IMR-90 (cell line): ENCODE measurements around the gene LILRA6. TPM values are rescaled to one million over a fixed set of nuclear protein-coding genes. Genes with fewer than 3 reads are reported as not detected.

ENCODE experiments used
- ATAC-seq: fragments of 200-7000 bp; cut with Tn5 transposase; 2 replicates; pipeline ENCODE4 v1.9.1; 2020; ENCODE audit warnings: low read depth, mild to moderate bottlenecking, moderate library complexity
- BruUV-seq: library from RNA; stranded (reverse); fragments of 400-500 nt; replicated peaks from 2 replicates; lab custom pipeline; 2021; lab: Mats Ljungman, UMichigan
- CTCF ChIA-PET: fragments of 300-600 bp; formaldehyde crosslinking; extraction: SDS; loops from one replicate; lab custom pipeline; 2021; ENCODE audit warnings: antibody characterized with exemption; lab: Yijun Ruan, JAX
- POLR2A ChIA-PET: fragments of 300-600 bp; sonication (Branson Sonifier 250); formaldehyde crosslinking; loops from one replicate; lab custom pipeline; 2022; ENCODE audit warnings: antibody characterized with exemption; ENCODE audit not compliant: unreplicated experiment; lab: Charles Lee
- DNase-seq: peaks from one replicate; pipeline ENCODE4 v3.0.0; 2013
- H2AFZ ChIP-seq: replicated peaks from 2 replicates; pipeline ENCODE3; 2013; ENCODE audit warnings: low read length, mild to moderate bottlenecking; ENCODE audit not compliant: poor library complexity
- H2AK5ac ChIP-seq: 2 replicates; pipeline ENCODE4 v1.6.1; 2013; ENCODE audit warnings: low read depth, low read length, inconsistent platforms
- H2AK9ac ChIP-seq: replicated peaks from 2 replicates; pipeline ENCODE3; 2013; ENCODE audit warnings: mild to moderate bottlenecking, low read depth, low read length, moderate library complexity; ENCODE audit not compliant: poor library complexity
- H2BK120ac ChIP-seq: 2 replicates; pipeline ENCODE4 v1.6.1; 2013; ENCODE audit warnings: low read depth, low read length, inconsistent platforms
- H2BK15ac ChIP-seq: 3 replicates; pipeline ENCODE4 v1.6.1; 2013; ENCODE audit warnings: low read depth, low read length, inconsistent platforms
- H2BK20ac ChIP-seq: 2 replicates; pipeline ENCODE4 v1.6.1; 2013; ENCODE audit warnings: low read depth, mild to moderate bottlenecking, inconsistent platforms, low read length, moderate library complexity
- H2BK5ac ChIP-seq: 2 replicates; pipeline ENCODE4 v1.6.1; 2013; ENCODE audit warnings: mild to moderate bottlenecking, low read depth, low read length, inconsistent platforms; ENCODE audit not compliant: poor library complexity, severe bottlenecking
- H3K14ac ChIP-seq: replicated peaks from 2 replicates; pipeline ENCODE4 v1.6.1; 2013; ENCODE audit warnings: low read depth, low read length, inconsistent platforms
- H3K18ac ChIP-seq: 2 replicates; pipeline ENCODE4 v1.6.1; 2013; ENCODE audit warnings: low read depth, low read length, control low read depth
- H3K23ac ChIP-seq: 2 replicates; pipeline ENCODE4 v1.6.1; 2013; ENCODE audit warnings: low read depth, low read length, inconsistent platforms
- H3K27ac ChIP-seq: 2 replicates; pipeline ENCODE4 v1.5.1; 2013; ENCODE audit warnings: mild to moderate bottlenecking, control low read depth, low read length; ENCODE audit not compliant: insufficient read depth
- H3K27me3 ChIP-seq: 2 replicates; pipeline ENCODE4 v1.6.1; 2013; ENCODE audit warnings: low read length; ENCODE audit not compliant: control insufficient read depth, insufficient read depth
- H3K36me3 ChIP-seq: 2 replicates; pipeline ENCODE4 v1.6.1; 2013; ENCODE audit warnings: low read length, mixed read lengths; ENCODE audit not compliant: control insufficient read depth, insufficient read depth
- H3K4ac ChIP-seq: 2 replicates; pipeline ENCODE4 v1.6.1; 2013; ENCODE audit warnings: low read depth, low read length, inconsistent platforms
- H3K4me1 ChIP-seq: 2 replicates; pipeline ENCODE4 v1.6.1; 2013; ENCODE audit warnings: low read length, mixed read lengths; ENCODE audit not compliant: control insufficient read depth, insufficient read depth
- H3K4me2 ChIP-seq: 2 replicates; pipeline ENCODE4 v1.6.1; 2013; ENCODE audit warnings: low read depth, mild to moderate bottlenecking, control low read depth, low read length, moderate library complexity
- H3K4me3 ChIP-seq: 2 replicates; pipeline ENCODE4 v1.5.1; 2013; ENCODE audit warnings: low read depth, mild to moderate bottlenecking, control low read depth, low read length, moderate library complexity; ENCODE audit not compliant: insufficient read depth
- H3K56ac ChIP-seq: 2 replicates; pipeline ENCODE4 v1.6.1; 2013; ENCODE audit warnings: low read length, inconsistent platforms; ENCODE audit not compliant: insufficient read depth; ENCODE audit errors: extremely low read depth
- H3K79me1 ChIP-seq, 2 experiments: 2 replicates each; pipeline ENCODE4 v1.6.1; 2013; ENCODE audit warnings: low read length in 2 of 2, inconsistent platforms in 1 of 2, low read depth in 1 of 2
- H3K9ac ChIP-seq: 2 replicates; pipeline ENCODE4 v1.6.1; 2013; ENCODE audit warnings: low read depth, low read length, control low read depth
- H3K9me1 ChIP-seq: 2 replicates; pipeline ENCODE4 v1.6.1; 2013; ENCODE audit warnings: low read length, inconsistent platforms; ENCODE audit not compliant: insufficient read depth
- H3K9me3 ChIP-seq: 2 replicates; pipeline ENCODE4 v1.6.1; 2013; ENCODE audit warnings: low read length; ENCODE audit not compliant: control insufficient read depth, insufficient read depth
- H4K20me1 ChIP-seq: 2 replicates; pipeline ENCODE4 v1.6.1; 2013; ENCODE audit warnings: low read length, inconsistent platforms; ENCODE audit not compliant: insufficient read depth
- H4K5ac ChIP-seq: 2 replicates; pipeline ENCODE4 v1.6.1; 2013; ENCODE audit warnings: mild to moderate bottlenecking, low read depth, low read length, control low read depth
- H4K8ac ChIP-seq, 2 experiments: 2 replicates each; pipeline ENCODE4 v1.6.1; 2013; ENCODE audit warnings: low read depth in 2 of 2, low read length in 2 of 2, control low read depth in 1 of 2, inconsistent platforms in 1 of 2
- H4K91ac ChIP-seq: 2 replicates; pipeline ENCODE4 v1.6.1; 2013; ENCODE audit warnings: low read depth, low read length, inconsistent platforms; ENCODE audit not compliant: insufficient read depth
- BHLHE40 ChIP-seq: fragments of 150-350 bp; IDR thresholded peaks from 2 replicates; pipeline ENCODE4 v1.6.1; 2016; ENCODE audit warnings: mild to moderate bottlenecking, low read depth, low read length
- CEBPB ChIP-seq: IDR thresholded peaks from 2 replicates; pipeline ENCODE4 v1.6.1; 2012; ENCODE audit warnings: low read depth, low read length, improper control_type of control experiment
- CHD1 ChIP-seq: IDR thresholded peaks from 2 replicates; pipeline ENCODE4 v1.6.1; 2012; ENCODE audit warnings: low read depth, low read length, improper control_type of control experiment
- ELK1 ChIP-seq: fragments of 150-350 bp; IDR thresholded peaks from 2 replicates; pipeline ENCODE4 v1.6.1; 2016; ENCODE audit warnings: low read depth, mild to moderate bottlenecking, low read length, moderate library complexity, borderline replicate concordance
- FOS ChIP-seq: fragments of 150-350 bp; IDR thresholded peaks from 2 replicates; pipeline ENCODE4 v1.6.1; 2016; ENCODE audit warnings: low read depth, low read length
- MAFK ChIP-seq: IDR thresholded peaks from 2 replicates; pipeline ENCODE4 v1.6.1; 2012; ENCODE audit warnings: low read depth, low read length, improper control_type of control experiment
- MAZ ChIP-seq: IDR thresholded peaks from 2 replicates; pipeline ENCODE4 v1.6.1; 2012; ENCODE audit warnings: low read depth, mild to moderate bottlenecking, low read length, improper control_type of control experiment, moderate library complexity, borderline replicate concordance
- MXI1 ChIP-seq: IDR thresholded peaks from 2 replicates; pipeline ENCODE4 v1.6.1; 2012; ENCODE audit warnings: low read depth, mild to moderate bottlenecking, low read length, moderate library complexity, borderline replicate concordance
- NFE2L2 ChIP-seq: fragments of 150-350 bp; IDR thresholded peaks from 2 replicates; pipeline ENCODE4 v1.6.1; 2016; ENCODE audit warnings: low read depth, mild to moderate bottlenecking, low read length
- POLR2A ChIP-seq: IDR thresholded peaks from 2 replicates; pipeline ENCODE4 v1.6.1; 2012; ENCODE audit warnings: mild to moderate bottlenecking, low read depth, low read length
- RAD21 ChIP-seq: IDR thresholded peaks from 2 replicates; pipeline ENCODE4 v1.6.1; 2012; ENCODE audit warnings: low read length, improper control_type of control experiment
- RCOR1 ChIP-seq: IDR thresholded peaks from 2 replicates; pipeline ENCODE4 v1.6.1; 2012; ENCODE audit warnings: mild to moderate bottlenecking, low read length, improper control_type of control experiment; ENCODE audit not compliant: insufficient replicate concordance
- SMC3 ChIP-seq: fragments of 150-350 bp; IDR thresholded peaks from 2 replicates; pipeline ENCODE4 v1.6.1; 2016; ENCODE audit warnings: low read depth, mild to moderate bottlenecking, antibody characterized with exemption, low read length, moderate library complexity
- USF2 ChIP-seq: fragments of 150-350 bp; IDR thresholded peaks from 2 replicates; pipeline ENCODE4 v1.6.1; 2017; ENCODE audit warnings: mild to moderate bottlenecking, antibody characterized with exemption, low read length, low read depth
- WGBS, 2 experiments: methylation state at CpG; one replicate each; pipeline versions ENCODE4 v1.1.5 to v1.1.7; 2013; ENCODE audit warnings: missing lambda C conversion rate in 2 of 2; ENCODE audit not compliant: insufficient read length in 1 of 2; ENCODE audit errors: extremely low coverage in 2 of 2; 5-methylcytosine and 5-hydroxymethylcytosine counted together
- dilution Hi-C: fragments of 300-500 bp; cut with HindIII; formaldehyde crosslinking; loops from one replicate; pipeline ENCODE4 v1.14.3; 2018; ENCODE audit warnings: low sequenced_read_pairs; ENCODE audit not compliant: unreplicated experiment
- in situ Hi-C: fragments of 300-500 bp; cut with MboI; formaldehyde crosslinking; loops from 3 replicates; pipeline ENCODE4 v1.14.3; 2019; ENCODE audit warnings: low sequenced_read_pairs, inconsistent platforms, mixed read lengths
- intact Hi-C: fragments of 100-400 bp; cut with micrococcal nuclease; formaldehyde crosslinking; loops from 2 replicates; pipeline ENCODE4 v1.10.0; 2022
- polyA plus RNA-seq, 3 experiments: library from polyadenylated mRNA; depleted of rRNA; stranded (reverse); fragments of >200 nt; gene quantifications; 2 replicates each; pipeline ENCODE4 v1.2.3, GENCODE V29; 2012; ENCODE audit warnings: low replicate concordance in 1 of 3
- total RNA-seq: library from RNA; depleted of rRNA; stranded (reverse); fragments of >200 nt; gene quantifications from 2 replicates; pipeline ENCODE4 v1.2.3, GENCODE V29; 2012

Gene LILRA6
- total and polyA plus RNA-seq, 2 of the 4 experiments (the other 2 are of a cell fraction), result not detected

- no CpG with 5 or more reads among the region's 3 CpGs for WGBS, 2 experiments
- no peak overlapping the region for H4K91ac ChIP-seq
- H3K79me1 ChIP-seq, result no peaks in the 10 kb centered on the region
- no peak overlapping the region for H2AK9ac ChIP-seq
- H3K9me1 ChIP-seq, result no peaks in the 10 kb centered on the region
- dilution Hi-C loops, result no loop called here
- no peaks in the 10 kb centered on the region for H3K9me3 ChIP-seq
- H3K36me3 ChIP-seq, result no peaks in the 10 kb centered on the region
- no peak overlapping the region for H3K14ac ChIP-seq
- BruUV-seq, result no TSS peak
- ATAC-seq (no peak), DNase-seq (no peak)
- H2BK20ac ChIP-seq, result no peak overlapping the region
- no peak overlapping the region for H2BK5ac ChIP-seq
- no peak overlapping the region for H2BK120ac ChIP-seq
- TF ChIP-seq MAFK (no peak), USF2 (no peak), CHD1 (no peak), BHLHE40 (no peak), FOS (no peak), MAZ (no peak), RCOR1 (no peak), SMC3 (no peak), RAD21 (no peak), MXI1 (no peak), CEBPB (no peak), ELK1 (no peak), POLR2A (no peak), NFE2L2 (no peak)
- no peak overlapping the region for H3K56ac ChIP-seq
- H3K23ac ChIP-seq, result no peak overlapping the region
- H2AFZ ChIP-seq, result no peak overlapping the region
- no peak overlapping the region for H3K4ac ChIP-seq
- no peak overlapping the region for H2AK5ac ChIP-seq
- CTCF ChIA-PET, result no interaction called here
- no peak overlapping the region for H4K8ac ChIP-seq
- no peaks in the 10 kb centered on the region for H4K20me1 ChIP-seq
- H3K18ac ChIP-seq, result no peak overlapping the region
- in situ Hi-C loops, result no loop called here
- intact Hi-C loops, result no loop called here
- no peak overlapping the region for H2BK15ac ChIP-seq
- H4K5ac ChIP-seq, result no peak overlapping the region
- H3K4me2 ChIP-seq, result no peak overlapping the region
- POLR2A ChIA-PET, result no interaction called here
- no peak overlapping the region for H3K4me3 ChIP-seq
- H3K27me3 ChIP-seq, result no peaks in the 10 kb centered on the region; the same call in 1 of the 2 replicates
- H3K9ac ChIP-seq, result no peak overlapping the region
- no peak overlapping the region for H3K27ac ChIP-seq
- no peaks in the 10 kb centered on the region for H3K4me1 ChIP-seq
Observed at GRCh38 chr19:54273821-54274220, 31.2 kb upstream of the LILRA6 start.
